NCI-H2196 (cell line): ENCODE data around the gene ATP6V0A4.
A peak's percentile ranks its signal among the peaks of the same experiment; 100 is the strongest.
"Not testable (repeated sequence)": the region's sequence is repeated elsewhere in the genome, so short reads cannot be mapped to it uniquely, and the experiment has no call there.

Experiments used
- DNase-seq: peaks from one replicate; lab custom pipeline; 2025; ENCODE audit not compliant: unreplicated experiment; lab: John Stamatoyannopoulos, UW

ATP6V0A4 gene

DNA sequence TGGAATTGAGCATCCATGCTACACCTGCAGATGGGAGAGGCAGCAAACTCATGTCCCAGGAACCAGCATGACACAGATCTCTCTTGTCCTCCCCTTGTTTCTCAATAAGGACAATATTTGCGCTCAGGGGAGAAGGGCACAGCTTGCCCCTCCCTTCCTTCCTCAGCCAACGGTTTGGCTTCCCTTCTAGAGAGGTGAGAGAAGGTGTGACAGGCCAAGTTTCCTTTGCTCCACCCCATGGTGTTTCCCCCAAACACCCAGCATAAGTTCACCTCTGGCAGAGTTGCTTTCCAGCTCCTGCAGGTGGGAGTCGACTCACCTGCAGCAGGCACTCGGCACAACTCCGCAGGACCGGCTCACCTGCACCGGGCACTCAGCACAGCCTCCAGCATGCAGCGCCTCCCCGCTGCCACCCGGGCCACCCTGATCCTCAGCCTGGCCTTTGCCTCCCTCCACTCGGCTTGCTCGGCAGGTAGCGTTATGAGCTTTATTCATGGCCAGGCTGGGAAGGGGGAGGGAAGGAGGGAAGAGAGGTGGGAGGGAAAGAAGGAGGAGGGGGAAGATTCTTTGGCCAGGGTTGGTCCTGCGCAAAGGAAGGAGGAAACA is at the start of gene ATP6V0A4, which contains the start of gene TMEM213:
Gene ATP6V0A4, minus strand, starts transcription at position 482 of the 606 bp plus-strand sequence. CDS start 26,949 bp downstream, outside the sequence.
Gene TMEM213, plus strand, starts transcription at position 280 of the 606 bp plus-strand sequence. Its CDS starts 111 bp downstream, at position 391.
- no peak for DNase-seq

DNA sequence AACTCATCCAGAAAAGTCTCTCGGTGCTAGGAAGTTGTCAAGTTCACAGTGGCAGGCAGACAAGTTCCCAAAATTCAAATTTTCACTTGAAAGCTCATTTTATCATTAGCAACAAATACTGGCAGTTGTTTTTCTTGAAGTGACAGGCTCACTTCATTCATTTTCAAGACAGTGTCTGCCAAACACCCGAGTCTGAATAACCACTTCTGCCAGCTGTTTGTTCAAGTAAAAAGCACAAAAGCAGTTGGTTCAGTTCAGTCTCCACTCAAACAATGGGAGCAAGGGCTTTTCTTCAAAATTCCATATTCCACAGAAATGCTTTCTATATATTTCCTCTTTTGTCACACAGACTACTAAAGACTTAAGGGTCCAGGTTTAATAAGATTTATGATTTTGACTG is 47.7 kb upstream of the ATP6V0A4 start:
- no peak for DNase-seq

- DNase-seq: no peak
These were observed 45.9 kb upstream of the ATP6V0A4 start for GRCh38 chr7:138843632-138844580.

DNA sequence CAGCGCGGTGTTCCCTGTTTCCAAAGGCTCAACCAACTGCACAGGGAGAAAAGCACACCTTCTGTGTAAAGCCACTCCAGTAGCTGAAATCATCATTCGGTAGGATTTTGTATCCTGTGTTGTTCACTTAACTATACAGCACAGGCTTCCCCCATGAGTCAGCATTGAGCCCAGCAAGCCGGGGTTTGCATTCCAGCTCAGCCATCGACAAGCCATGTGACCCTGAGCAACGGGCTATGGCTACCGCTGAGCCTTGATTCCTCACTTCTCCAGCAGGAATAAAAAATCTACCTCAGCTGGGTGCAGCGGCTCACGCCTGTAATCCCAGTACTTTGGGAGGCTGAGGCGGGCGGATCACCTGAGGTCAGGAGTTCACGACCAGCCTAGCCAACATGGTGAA is 44.1 kb upstream of the ATP6V0A4 start:
- DNase-seq: no peak

- DNase-seq: peak; percentile 59
These were observed 40.2 kb upstream of the ATP6V0A4 start for GRCh38 chr7:138838166-138838565.

DNA sequence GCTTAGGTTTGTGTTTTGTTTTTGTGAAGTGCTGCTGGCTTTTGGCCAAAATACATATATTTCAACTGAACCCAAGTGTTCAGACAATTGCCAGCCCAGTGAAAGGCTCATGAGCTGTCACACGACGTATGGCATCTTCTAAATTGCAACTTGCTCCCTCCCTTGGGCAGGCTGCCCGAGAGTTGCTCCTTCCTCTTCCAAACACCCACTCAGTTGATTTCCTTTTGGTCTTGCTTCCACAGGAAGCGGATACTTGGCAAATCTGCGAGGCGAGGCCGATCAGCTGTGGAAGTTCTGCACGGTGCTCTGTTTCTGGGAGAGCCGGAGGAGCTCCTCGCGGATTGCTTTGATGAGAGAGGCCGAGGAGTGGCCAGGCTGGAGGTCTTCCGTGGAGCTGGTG is 39.6 kb upstream of the ATP6V0A4 start:
- DNase-seq: peak; percentile 60

GRCh38 chr7:138835087-138835486 is 37.1 kb upstream of the ATP6V0A4 start:
- DNase-seq: no peak

DNA sequence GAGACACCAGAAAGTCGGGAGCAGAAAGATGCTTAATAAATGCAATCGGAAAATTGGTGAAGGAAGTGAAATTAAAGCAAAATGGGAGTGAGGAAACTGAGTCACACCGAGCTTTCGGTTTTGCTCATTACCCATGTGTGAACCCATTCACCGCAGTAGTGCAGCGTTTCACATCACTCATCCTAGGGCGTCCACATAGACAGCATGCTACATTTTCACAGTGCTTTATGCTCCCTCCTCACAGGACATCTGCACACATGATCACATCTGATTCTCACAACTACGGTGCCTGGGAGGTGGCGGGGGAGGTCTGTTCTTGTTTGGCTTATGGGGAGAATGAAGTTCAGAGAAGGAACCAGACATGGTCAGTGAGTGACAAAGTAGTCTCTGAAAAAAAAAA is 36.6 kb upstream of the ATP6V0A4 start:
- no peak for DNase-seq

- no peak for DNase-seq
These were observed 35.6 kb upstream of the ATP6V0A4 start for GRCh38 chr7:138833596-138833995.

DNA sequence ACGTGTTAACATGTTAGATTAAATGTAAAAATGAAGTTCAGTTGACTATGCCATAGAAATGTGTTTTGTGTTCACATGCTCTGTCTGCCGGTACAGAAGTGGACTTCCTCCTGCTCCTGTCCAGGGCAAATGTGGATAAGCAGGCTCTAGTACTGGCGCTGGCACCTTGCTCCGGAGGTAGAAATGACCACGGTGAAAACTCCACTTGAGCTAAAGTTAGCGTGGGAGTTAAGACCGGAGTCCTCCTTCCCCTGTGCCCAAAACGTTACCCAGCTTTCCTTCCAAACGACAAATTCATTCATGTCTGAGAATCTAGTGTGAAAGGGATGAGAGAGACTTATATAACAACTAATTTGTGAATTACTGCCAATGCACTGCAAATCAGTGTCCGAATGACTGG is 35.0 kb upstream of the ATP6V0A4 start:
- DNase-seq: no peak

DNA sequence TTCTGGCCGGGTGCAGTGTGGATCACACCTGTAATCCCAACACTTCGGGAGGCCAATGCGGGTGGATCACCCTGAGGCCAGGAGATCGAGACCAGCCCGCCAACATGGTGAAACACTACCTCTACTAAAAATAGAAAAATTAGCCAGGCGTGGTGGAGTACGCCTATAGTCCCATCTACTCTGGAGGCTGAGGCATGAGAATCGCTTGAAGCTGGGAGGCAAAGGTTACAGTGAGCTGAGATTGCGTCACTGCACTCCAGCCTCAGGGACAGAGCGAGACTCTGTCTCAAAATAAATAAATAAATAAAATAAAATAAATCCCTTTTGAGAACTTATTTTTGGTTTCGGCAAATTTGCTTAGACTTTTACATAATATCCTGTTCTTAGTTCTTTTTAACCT is 31.3 kb upstream of the ATP6V0A4 start:
- no peak for DNase-seq

GRCh38 chr7:138828302-138828701 is 30.3 kb upstream of the ATP6V0A4 start:
- no peak for DNase-seq

GRCh38 chr7:138825049-138825721 is 27.2 kb upstream of the ATP6V0A4 start:
- DNase-seq: no peak

GRCh38 chr7:138822867-138823535 is 25.0 kb upstream of the ATP6V0A4 start:
- no peak for DNase-seq

DNA sequence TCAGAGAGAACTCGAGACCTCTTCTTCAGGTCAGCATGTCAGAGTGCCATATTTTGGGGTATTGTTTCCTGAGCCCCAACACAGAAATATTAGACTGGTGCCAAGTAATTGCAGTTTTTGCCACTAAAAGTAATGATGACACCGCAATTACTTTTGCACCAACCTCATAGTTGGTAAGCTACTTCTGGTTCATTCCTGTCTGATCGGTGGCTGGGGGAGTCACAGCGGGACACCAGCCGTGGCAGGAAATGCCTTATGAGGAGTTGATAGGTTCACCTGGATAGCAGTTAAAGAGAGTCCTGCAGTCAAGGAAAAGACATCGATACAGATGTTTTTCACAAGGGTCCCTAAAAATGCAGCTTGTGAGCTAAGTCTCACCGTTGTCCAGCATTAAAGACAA is 23.9 kb upstream of the ATP6V0A4 start:
- no peak for DNase-seq

DNA sequence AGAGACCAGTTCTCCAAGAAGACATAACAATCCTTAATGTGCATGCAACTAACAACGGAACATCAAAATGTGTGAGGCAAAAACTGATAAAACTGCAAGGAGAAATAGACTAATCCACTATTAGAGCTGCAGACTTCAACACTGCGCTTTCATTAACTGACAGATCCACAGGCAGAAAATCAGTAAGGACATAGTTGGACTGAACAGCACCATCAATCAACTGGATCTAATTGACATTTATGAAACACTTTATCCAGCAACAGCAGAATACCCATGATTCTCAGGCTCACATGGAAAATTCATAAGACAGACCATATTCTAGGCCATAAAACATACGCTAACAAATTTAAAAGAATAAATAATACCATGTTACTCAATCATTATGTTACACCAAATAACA is 21.6 kb upstream of the ATP6V0A4 start:
- DNase-seq: no peak

DNA sequence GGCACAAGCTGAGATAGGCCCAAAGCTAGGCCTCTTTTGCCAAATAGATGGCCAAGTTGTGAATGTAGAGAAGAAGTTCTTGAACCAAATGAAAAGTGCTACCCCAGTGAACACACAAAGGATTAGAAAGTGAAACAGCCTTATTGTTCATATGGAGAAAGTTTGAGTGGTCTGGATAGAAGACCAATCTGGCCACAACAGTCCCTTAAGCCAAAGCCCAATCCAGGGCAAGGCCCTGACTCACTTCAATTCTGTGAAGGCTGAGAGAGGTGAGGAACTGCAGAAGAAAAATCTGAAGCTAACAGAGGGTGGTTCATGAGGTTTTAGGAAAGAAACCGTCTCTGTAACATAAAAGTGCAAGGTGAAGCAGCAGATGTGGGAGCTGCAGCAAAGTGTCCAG is 18.7 kb upstream of the ATP6V0A4 start:
- DNase-seq: no peak

DNA sequence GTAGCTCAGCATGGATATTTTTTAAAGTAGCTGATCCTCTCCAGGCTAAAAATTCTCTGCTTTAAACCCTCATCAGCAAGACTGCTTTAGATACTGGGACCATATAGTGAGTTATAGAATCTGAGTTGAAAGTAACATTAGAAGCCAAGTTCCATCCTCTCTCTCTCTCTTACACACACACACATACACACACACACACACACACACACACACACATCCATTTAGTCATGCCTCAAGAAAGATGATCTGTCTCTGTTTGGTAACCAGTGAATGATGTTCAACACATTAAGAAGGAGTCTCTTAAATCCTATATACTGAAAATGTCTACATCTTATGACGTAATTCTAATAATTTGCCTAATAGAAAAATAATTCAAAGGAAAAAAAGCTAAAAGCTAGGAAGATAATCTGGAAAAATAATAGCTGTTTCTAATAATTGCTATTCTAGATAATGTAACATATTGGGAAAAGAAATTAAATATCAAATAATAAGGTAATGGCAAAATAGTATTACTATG is 16.9 kb upstream of the ATP6V0A4 start:
- no peak for DNase-seq

DNA sequence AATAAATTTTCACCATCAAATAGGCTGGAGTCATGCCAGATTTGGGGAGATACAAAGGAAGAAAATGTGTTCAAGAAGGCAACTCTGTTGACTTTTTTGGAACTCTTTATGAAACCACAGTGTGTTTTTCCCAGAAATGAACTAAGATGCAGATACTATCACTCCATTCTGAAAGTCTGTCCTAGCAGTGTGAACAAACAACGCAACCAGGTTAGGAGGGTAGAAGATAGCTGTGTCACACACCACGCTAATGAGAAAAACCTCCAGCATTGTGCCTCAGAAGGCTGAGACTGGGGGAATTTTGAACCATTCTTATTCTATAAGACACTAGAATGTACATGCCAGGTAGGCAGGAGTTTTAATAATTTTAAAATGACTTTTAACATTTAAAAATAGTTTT is 15.9 kb upstream of the ATP6V0A4 start:
- DNase-seq: no peak

DNA sequence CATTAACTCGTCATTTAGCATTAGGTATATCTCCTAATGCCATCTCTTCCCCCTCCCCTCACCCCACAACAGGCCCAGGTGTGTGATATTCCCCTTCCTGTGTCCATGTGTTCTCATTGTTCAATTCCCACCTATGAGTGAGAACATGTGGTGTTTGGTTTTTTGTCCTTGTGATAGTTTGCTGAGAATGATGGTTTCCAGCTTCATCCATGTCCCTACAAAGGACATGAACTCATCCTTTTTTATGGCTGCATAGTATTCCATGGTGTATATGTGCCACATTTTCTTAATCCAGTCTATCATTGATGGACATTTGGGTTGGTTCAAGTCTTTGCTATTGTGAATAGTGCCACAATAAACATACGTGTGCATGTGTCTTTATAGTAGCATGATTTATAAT is 13.3 kb upstream of the ATP6V0A4 start:
- DNase-seq: not testable (repeated sequence)

DNA sequence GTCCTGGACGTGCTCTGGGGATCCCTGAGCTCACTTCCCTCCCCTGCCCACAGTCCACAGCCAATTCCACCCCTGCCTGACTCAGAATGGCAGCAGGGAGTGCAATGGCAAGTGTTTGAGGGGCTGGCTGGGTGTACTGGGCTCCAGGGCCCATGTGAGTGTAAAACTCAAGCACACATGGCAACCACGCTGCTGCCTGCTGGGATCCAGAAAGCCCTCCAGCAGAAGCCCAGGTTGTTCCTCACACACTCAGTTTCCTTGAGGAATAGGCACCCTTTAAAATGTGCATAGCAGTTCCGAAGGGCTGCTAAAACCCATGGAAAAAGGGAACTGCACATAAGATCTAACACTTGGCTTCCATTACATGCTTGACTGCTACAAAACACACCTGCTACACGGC is 11.3 kb upstream of the ATP6V0A4 start:
- DNase-seq: no peak
